Measurements from ENCODE around the gene JUNB.

The JUNB gene

GRCh38 chr19:12791345-12792050 is at the start of gene JUNB:
JUNB (plus strand) TSS chr19:12791486; CDS start chr19:12791772, 286 bp downstream.
- DNase-seq (ENCODE audit: low read depth, low spot score), result peak; percentile 85

- DNase-seq (ENCODE audit: low read depth, low spot score), result peak; percentile 78
These were observed 46.0 kb upstream of the JUNB start for GRCh38 chr19:12745166-12745897.

DNA sequence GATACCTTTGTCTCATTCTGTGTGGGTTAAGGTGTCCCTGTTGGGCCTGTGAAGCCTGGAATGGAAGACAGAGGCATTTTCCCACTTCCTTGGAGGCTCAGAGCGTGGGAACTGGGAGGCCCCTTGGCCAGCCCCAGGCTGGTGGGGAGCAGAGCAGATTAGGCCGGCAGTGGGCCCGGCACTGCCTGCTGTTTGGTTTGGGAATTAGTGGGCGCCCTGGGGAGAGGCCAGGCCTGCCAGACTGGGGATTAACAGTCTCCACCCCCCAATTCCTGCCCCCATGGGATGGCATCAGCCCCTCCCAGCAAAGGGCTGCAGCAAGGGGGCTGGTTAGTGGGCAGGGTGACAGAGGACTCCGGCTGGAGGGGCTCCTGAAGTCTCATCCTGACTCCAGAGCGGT is 42.8 kb upstream of the JUNB start:
- DNase-seq (ENCODE audit: low read depth, low spot score), result no peak

- no peak for DNase-seq (ENCODE audit: low read depth, low spot score)
These were observed 41.3 kb upstream of the JUNB start for GRCh38 chr19:12749938-12750521.

DNA sequence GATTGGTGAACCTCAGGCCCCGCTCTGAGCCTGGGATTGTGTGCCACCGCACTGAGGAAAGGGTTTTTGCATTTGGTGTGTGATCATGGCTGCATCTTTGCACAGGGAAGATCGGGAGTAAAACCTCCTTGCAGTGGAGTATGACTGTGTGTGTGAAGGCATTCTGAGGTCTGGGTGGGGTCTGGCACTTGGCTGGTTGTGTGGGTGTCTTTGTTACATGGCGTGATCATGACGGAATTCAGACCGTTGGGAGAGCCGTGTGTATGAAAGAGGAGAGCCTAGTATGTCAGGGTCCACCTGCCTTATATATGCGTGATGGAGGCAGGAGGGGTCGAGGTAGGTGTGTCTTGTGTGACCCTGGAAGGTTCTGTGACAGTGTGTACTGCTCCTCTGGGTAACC is 40.4 kb upstream of the JUNB start:
- no peak for DNase-seq (ENCODE audit: low read depth, low spot score)

DNA sequence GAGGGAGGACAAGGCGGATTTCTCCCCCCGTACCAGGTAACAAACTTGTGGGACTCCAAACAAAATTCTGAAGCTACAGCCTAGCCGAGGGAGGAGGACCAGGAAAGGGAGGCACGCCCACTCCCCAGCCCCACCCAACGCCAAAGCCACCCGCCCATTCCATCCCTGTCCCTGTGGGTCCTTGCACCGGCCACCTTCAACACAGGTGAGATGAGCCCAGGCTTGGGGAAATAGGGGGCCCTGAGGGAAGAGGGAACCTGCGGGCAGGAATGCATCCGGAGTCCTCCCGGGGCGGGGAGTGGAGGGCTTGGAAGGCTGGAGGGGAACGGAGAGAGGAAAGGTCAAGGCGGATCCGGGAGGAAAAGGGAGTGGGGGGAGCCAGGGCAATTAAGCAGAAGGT is 39.7 kb upstream of the JUNB start, which contains the start of gene BEST2:
TSS of gene BEST2 (plus strand) at position 157 of the 400 bp plus-strand sequence. CDS start 802 bp downstream, outside the sequence.
- DNase-seq (ENCODE audit: low read depth, low spot score), result no peak

GRCh38 chr19:12752056-12752781 is 39.1 kb upstream of the JUNB start:
- no peak for DNase-seq (ENCODE audit: low read depth, low spot score)

DNA sequence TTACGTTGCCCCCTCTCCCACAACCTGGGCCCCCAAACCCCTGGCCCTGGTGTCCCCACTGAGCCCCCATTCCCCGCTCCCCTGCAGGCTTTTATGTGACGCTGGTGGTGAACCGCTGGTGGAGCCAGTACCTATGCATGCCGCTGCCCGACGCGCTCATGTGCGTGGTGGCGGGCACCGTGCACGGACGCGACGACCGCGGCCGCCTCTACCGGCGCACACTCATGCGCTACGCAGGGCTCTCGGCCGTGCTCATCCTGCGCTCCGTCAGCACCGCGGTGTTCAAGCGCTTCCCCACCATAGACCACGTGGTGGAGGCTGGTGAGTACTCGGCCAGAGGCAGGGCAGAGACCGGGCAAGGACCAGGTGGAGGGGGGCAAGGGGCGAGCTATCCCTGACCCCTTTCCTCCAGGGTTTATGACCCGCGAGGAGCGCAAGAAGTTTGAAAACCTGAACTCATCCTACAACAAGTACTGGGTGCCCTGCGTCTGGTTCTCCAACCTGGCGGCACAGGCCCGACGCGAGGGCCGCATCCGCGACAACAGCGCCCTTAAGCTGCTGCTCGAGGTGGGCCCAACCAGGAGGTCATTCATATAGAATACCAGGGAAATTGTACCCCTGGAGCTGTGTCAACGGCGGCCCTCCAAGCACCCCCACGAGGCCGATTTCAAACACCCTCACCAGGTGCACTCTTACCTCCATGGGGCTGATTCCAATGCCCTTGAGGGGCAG is 36.7 kb upstream of the JUNB start:
- no peak for DNase-seq (ENCODE audit: low read depth, low spot score)

DNA sequence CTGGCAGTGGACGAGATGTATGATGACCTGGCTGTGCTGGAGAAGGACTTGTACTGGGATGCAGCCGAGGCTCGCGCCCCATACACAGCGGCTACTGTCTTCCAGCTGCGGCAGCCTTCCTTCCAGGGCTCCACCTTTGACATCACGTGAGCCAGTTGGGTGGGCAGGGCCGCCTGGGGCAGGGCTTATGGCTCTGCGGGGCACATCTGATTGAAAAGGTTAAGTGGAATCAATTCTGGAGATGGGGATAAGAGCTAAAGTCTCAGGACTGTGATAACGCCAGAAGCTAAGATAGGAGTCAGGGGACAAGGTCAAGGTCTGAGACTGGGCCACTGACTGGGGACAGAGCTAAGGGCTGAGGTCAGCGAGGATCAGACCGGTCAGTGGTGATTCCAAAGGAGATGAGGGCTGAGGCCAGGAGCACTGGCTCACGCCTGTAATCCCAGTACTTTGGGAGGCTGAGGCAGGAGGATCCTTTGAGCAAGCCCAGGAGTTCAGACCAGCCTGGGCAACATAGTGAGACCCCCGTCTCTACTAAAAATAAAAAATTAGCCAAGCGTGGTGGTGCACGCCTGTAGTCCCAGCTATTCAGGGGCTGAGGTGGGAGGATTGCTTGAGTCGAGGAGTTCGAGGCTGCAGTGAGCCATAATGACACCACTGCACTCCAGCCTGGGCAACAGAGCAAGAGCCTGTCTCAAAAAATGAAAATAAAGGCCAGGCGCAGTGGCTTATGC is 35.0 kb upstream of the JUNB start:
- no peak for DNase-seq (ENCODE audit: low read depth, low spot score)

GRCh38 chr19:12757544-12758274 is 33.6 kb upstream of the JUNB start:
- DNase-seq (ENCODE audit: low read depth, low spot score), result peak; percentile 18

DNA sequence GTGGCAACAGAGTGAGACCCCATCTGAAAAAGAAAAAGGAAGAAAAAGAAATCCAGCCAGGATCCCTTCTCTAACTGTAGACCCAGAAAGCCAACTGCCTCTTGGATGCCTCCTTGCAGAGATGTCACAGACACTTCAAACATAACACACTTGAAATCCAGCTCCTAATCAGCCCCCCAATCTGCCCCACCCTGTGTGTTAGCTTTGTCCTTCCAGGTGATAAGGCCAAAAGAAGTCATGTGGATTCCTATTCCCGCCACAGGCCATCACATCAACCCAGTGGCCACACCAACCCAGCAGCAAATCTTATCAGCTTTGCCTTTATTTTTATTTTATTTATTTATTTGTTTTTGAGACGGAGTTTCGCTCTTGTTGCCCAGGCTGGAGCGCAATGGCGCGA is 31.6 kb upstream of the JUNB start:
- DNase-seq (ENCODE audit: low read depth, low spot score), result no peak

- no peak for DNase-seq (ENCODE audit: low read depth, low spot score)
These were observed 28.2 kb upstream of the JUNB start for GRCh38 chr19:12763100-12763499.

DNA sequence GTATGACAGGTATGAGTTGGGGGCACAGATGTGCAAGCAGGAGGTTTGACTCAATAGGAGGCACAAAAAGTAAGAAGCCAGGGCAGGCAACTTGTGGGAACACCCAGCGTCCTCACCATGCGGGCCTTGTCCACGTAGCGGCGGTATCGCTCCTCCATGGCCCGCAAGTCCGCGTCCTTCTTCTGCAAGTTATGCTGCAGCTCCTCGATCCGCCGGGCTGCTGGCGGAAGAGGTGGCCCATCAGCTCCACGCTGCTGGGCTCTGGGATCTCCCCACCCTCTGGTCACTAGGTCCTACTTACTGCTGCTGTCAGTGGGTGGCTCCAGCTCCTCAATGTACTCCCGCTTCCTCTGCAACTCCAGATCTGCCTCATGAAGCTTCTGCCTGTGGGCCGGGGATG is 26.6 kb upstream of the JUNB start:
- DNase-seq (ENCODE audit: low read depth, low spot score), result no peak

DNA sequence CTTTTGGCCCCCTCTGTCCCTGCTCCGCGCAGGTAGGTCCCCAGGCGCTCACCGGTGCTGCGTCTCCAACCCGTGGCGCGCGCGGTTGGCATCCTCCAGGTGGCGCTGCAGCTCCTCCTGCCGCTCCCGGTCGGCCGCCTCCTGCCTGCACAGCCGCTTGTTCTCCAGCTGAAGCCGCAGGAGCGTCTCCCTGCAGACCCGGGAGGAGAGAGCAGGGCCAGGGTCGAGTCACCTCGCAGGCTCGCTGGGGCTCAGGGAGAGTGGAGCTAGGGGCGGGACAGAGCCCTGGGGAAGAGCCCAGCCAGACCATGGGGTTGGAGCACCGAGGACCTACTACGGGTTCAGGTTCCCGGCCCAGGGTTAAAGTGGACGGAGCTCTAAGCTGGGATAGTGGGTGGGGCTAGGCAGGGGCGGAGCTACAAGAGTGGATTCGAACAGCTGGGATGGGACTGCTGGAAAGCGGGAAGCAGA is 25.2 kb upstream of the JUNB start:
- DNase-seq (ENCODE audit: low read depth, low spot score), result no peak

- DNase-seq (ENCODE audit: low read depth, low spot score), result no peak
These were observed 24.1 kb upstream of the JUNB start for GRCh38 chr19:12767150-12767549.

DNA sequence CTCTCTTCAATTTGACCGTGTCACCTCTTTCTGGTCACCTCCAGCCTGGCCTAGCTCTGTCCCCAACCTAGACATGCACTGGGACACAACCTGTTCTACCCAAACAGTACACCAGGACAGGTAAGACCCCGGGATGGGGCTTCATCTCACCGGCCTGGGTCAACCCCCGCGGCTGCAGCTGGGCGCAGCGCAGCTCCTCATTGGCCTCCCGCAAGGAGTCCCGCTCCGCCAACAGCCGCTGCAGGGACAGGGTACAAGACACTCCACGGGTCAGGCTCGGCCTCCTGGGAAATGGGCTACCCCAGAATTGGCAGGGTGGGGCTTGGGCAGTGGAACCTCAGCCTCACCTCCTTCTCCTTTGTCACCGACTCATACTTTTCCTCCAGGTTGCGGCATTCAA is 23.6 kb upstream of the JUNB start:
- DNase-seq (ENCODE audit: low read depth, low spot score), result no peak

GRCh38 chr19:12769689-12770088 is 21.6 kb upstream of the JUNB start:
- DNase-seq (ENCODE audit: low read depth, low spot score), result no peak

DNA sequence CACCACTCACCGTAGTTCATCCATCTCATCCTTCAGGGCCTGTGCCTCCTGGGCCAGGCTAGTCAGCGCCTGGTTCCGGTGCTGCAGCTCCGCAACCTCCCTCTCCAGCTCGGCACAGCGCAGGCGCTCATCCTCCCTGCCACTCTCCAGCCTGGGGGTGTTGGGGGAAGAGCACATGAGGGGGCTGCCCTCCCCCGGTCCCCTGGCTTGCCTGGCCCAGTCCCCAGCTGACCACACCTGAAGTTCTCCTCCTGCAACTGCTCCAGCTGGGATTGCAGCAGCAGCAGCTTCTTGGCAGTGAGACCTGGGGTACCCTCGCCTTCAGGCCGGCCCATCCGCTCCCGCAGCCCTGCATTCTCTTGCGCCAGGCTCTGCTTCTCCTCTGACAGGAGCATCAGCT is 20.4 kb upstream of the JUNB start:
- no peak for DNase-seq (ENCODE audit: low read depth, low spot score)

DNA sequence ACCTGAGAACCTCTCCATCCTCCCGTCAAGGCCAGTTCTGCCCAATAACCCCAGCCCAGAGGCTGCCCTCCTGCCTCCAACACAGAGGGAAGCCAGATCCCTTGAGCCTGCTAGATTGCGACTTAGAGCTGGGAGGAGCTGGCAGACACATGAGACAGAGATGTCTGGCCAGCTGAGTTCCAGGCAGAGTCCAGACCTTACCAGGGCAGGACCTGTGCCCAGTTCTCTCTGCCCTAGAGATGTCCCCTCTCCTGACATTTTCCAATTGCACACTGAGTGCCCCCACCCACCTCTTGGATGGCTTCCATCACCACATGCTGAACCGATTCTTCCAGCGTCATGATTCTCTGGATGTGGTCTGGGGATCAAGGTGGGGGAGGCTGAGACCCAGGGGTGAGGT is 19.0 kb upstream of the JUNB start:
- DNase-seq (ENCODE audit: low read depth, low spot score), result no peak

- no peak for DNase-seq (ENCODE audit: low read depth, low spot score)
These were observed 17.7 kb upstream of the JUNB start for GRCh38 chr19:12773571-12773970.

All from smooth muscle cell of the brain vasculature (primary cell).